Fibroblast of skin of back (primary cell): ENCODE data around the gene CAMK1D.
"Not testable (repeated sequence)": the region's sequence is repeated elsewhere in the genome, so short reads cannot be mapped to it uniquely, and the experiment has no call there.

Experiments
- DNase-seq: peaks from one replicate; pipeline ENCODE4 v3.0.0-alpha.2; 2013

CAMK1D gene

GRCh38 chr10:12800302-12800701 is 451.0 kb downstream of the CAMK1D start:
- DNase-seq: no peak

- no peak for DNase-seq
Observed at GRCh38 chr10:12801214-12802087, 452.1 kb downstream of the CAMK1D start.

GRCh38 chr10:12803776-12804175 is 454.4 kb downstream of the CAMK1D start:
- no peak for DNase-seq

GRCh38 chr10:12806228-12807095 is 457.1 kb downstream of the CAMK1D start:
- no peak for DNase-seq

- DNase-seq: no peak
Observed at GRCh38 chr10:12807096-12807755, 457.9 kb downstream of the CAMK1D start.

- no peak for DNase-seq
Observed at GRCh38 chr10:12808014-12808613, 458.8 kb downstream of the CAMK1D start.

- DNase-seq: not testable (repeated sequence)
Observed at GRCh38 chr10:12810046-12810445, 460.7 kb downstream of the CAMK1D start.

GRCh38 chr10:12811826-12812225 is 462.5 kb downstream of the CAMK1D start:
- no peak for DNase-seq

GRCh38 chr10:12812571-12812970 is 463.2 kb downstream of the CAMK1D start:
- no peak for DNase-seq

- DNase-seq: no peak
Observed at GRCh38 chr10:12814166-12814565, 464.8 kb downstream of the CAMK1D start.

- DNase-seq: peak; percentile 45
Observed at GRCh38 chr10:12819071-12819470, 469.7 kb downstream of the CAMK1D start.

GRCh38 chr10:12819656-12820055 is 470.3 kb downstream of the CAMK1D start:
- DNase-seq: no peak

GRCh38 chr10:12822126-12822892 is 473.0 kb downstream of the CAMK1D start:
- DNase-seq: peak; percentile 22

- DNase-seq: no peak
Observed at GRCh38 chr10:12822893-12823170, 473.5 kb downstream of the CAMK1D start.

GRCh38 chr10:12823328-12823727 is 474.0 kb downstream of the CAMK1D start:
- no peak for DNase-seq

GRCh38 chr10:12825260-12825849 is 476.0 kb downstream of the CAMK1D start:
- DNase-seq: peak; percentile 53

GRCh38 chr10:12826800-12827372 is 477.5 kb downstream of the CAMK1D start:
- DNase-seq: no peak

- no peak for DNase-seq
Observed at GRCh38 chr10:12828736-12829135, 479.4 kb downstream of the CAMK1D start.

- DNase-seq: peak; percentile 32
Observed at GRCh38 chr10:12829831-12830390, 480.6 kb downstream of the CAMK1D start.

GRCh38 chr10:12832096-12832495 is 482.7 kb downstream of the CAMK1D start:
- DNase-seq: no peak

- DNase-seq: no peak
Observed at GRCh38 chr10:12833451-12833850, 484.1 kb downstream of the CAMK1D start.
